B cell (primary cell): ENCODE data around the gene ZC3HAV1. TPM values are rescaled to one million over a fixed set of nuclear protein-coding genes. Genes with fewer than 3 reads are reported as not detected.

Experiments
- ATAC-seq: fragments of 200-7000 bp; cut with Tn5 transposase; one replicate; pipeline ENCODE4 v1.10.0; 2021; ENCODE audit warnings: low read depth, mild to moderate bottlenecking, moderate number of reproducible peaks, moderate library complexity
- CTCF ChIA-PET: fragments of 350-600 bp; sonication (Branson Sonifier 250); formaldehyde crosslinking; loops from one replicate; lab custom pipeline; 2021; ENCODE audit warnings: antibody characterized with exemption, inconsistent platforms; lab: Charles Lee
- POLR2A ChIA-PET: fragments of 350-600 bp; sonication (Branson Sonifier 250); formaldehyde crosslinking; loops from one replicate; lab custom pipeline; 2021; ENCODE audit warnings: antibody characterized with exemption; lab: Charles Lee
- DNase-seq: peaks from one replicate; pipeline ENCODE4 v3.0.0; 2013
- H2AFZ ChIP-seq: 2 replicates; pipeline ENCODE4 v1.6.1; 2012; ENCODE audit warnings: mild to moderate bottlenecking, low read depth, low read length; ENCODE audit not compliant: insufficient read depth, poor library complexity, severe bottlenecking
- H3K27ac ChIP-seq, 2 donors: 1 replicate in 1 of 2; 2 replicates in 1 of 2; pipeline ENCODE4 v1.5.1; 2012 to 2013; ENCODE audit warnings: low read length in 2 of 2, mild to moderate bottlenecking in 2 of 2, moderate library complexity in 1 of 2
- H3K27me3 ChIP-seq, 4 experiments: fragments of 200-600 bp in 1 of 4; sonication (generic) in 1 of 4; replicated peaks in 1 of 4; 1 replicate in 2 of 4; 2 replicates in 2 of 4; pipeline versions ENCODE4 v1.6.1 to v1.7.0; 2013 to 2016; ENCODE audit warnings: low read length in 3 of 4, mild to moderate bottlenecking in 2 of 4, mixed read lengths in 1 of 4, moderate library complexity in 1 of 4; ENCODE audit not compliant: insufficient read depth in 4 of 4, control insufficient read depth in 3 of 4; ENCODE audit errors: control extremely low read depth in 1 of 4
- H3K36me3 ChIP-seq, 2 experiments: replicated peaks in 1 of 2; 1 replicate in 1 of 2; 2 replicates in 1 of 2; pipeline versions ENCODE4 v1.6.1 to v1.7.1; 2013; ENCODE audit warnings: low read length in 1 of 2; ENCODE audit not compliant: insufficient read depth in 2 of 2, control insufficient read depth in 1 of 2; ENCODE audit errors: control extremely low read depth in 1 of 2, extremely low read depth in 1 of 2
- H3K4me1 ChIP-seq, 2 donors: fragments of 200-600 bp in 1 of 2; sonication (generic) in 1 of 2; 1 replicate in 1 of 2; 2 replicates in 1 of 2; pipeline versions ENCODE4 v1.5.1 to v1.6.1; 2013 to 2017; ENCODE audit warnings: low read length in 2 of 2; ENCODE audit not compliant: control insufficient read depth in 2 of 2, insufficient read depth in 2 of 2
- H3K4me2 ChIP-seq: replicated peaks from 2 replicates; pipeline ENCODE3; 2012; ENCODE audit warnings: mild to moderate bottlenecking, low read depth, low read length; ENCODE audit not compliant: poor library complexity, severe bottlenecking
- H3K4me3 ChIP-seq, 5 experiments: fragments of 200-600 bp in 1 of 5; sonication (generic) in 1 of 5; 1 replicate in 3 of 5; 2 replicates in 2 of 5; pipeline versions ENCODE4 v1.5.1 to v1.7.0; 2011 to 2016; ENCODE audit warnings: low read length in 4 of 5, mild to moderate bottlenecking in 4 of 5, low read depth in 2 of 5, control low read depth in 1 of 5, moderate library complexity in 1 of 5; ENCODE audit not compliant: insufficient read depth in 1 of 5; ENCODE audit errors: control extremely low read depth in 1 of 5, extremely low read depth in 1 of 5
- H3K79me2 ChIP-seq: fragments of 200-600 bp; sonication (generic); one replicate; pipeline ENCODE4 v1.6.0; 2016; ENCODE audit warnings: low read length; ENCODE audit not compliant: control insufficient read depth, insufficient read depth
- H3K9ac ChIP-seq: fragments of 200-600 bp; sonication (generic); 2 replicates; pipeline ENCODE4 v1.6.1; 2017; ENCODE audit warnings: mild to moderate bottlenecking, low read length, moderate library complexity
- H3K9me3 ChIP-seq, 3 donors: one replicate each; pipeline versions ENCODE4 v1.6.1 to v1.7.1; 2013; ENCODE audit warnings: low read length in 2 of 3; ENCODE audit not compliant: control insufficient read depth in 2 of 3, insufficient read depth in 1 of 3; ENCODE audit errors: control extremely low read depth in 1 of 3
- H4K20me1 ChIP-seq: 2 replicates; pipeline ENCODE4 v1.6.0; 2012; ENCODE audit warnings: mild to moderate bottlenecking, low read length; ENCODE audit not compliant: insufficient read depth, control insufficient read depth, poor library complexity, severe bottlenecking
- H3K27ac Mint-ChIP-seq: one replicate; pipeline ENCODE4 v1.8.0; 2021; ENCODE audit warnings: mixed read lengths
- H3K27me3 Mint-ChIP-seq: one replicate; pipeline ENCODE4 v1.8.0; 2021; ENCODE audit warnings: mixed read lengths
- H3K4me1 Mint-ChIP-seq: one replicate; pipeline ENCODE4 v1.8.0; 2021; ENCODE audit warnings: mixed read lengths
- H3K4me3 Mint-ChIP-seq: one replicate; pipeline ENCODE4 v1.8.0; 2021; ENCODE audit warnings: mixed read lengths
- H3K9me3 Mint-ChIP-seq: one replicate; pipeline ENCODE4 v1.8.0; 2022; ENCODE audit warnings: mixed read lengths; ENCODE audit not compliant: insufficient read depth
- CTCF ChIP-seq: fragments of 200-600 bp; IDR thresholded peaks from one replicate; pipeline ENCODE4 v1.8.0; 2022; ENCODE audit warnings: antibody characterized with exemption, mild to moderate bottlenecking
- EZH2 ChIP-seq: IDR thresholded peaks from 2 replicates; pipeline ENCODE4 v1.6.1; 2012; ENCODE audit warnings: borderline replicate concordance, low read depth, mild to moderate bottlenecking, moderate library complexity, low read length; ENCODE audit not compliant: insufficient read depth, poor library complexity, severe bottlenecking
- WGBS: methylation state at CpG from one replicate; pipeline ENCODE4 v1.1.5; 2013; ENCODE audit warnings: missing lambda C conversion rate; ENCODE audit not compliant: insufficient coverage; 5-methylcytosine and 5-hydroxymethylcytosine counted together
- intact Hi-C: fragments of 100-400 bp; cut with micrococcal nuclease; formaldehyde crosslinking; loops from one replicate; pipeline ENCODE4 v1.10.0; 2022
- polyA plus RNA-seq: library from polyadenylated mRNA; depleted of rRNA; stranded (reverse); fragments of >200 nt; gene quantifications from 2 replicates; pipeline ENCODE4 v1.2.3, GENCODE V29; 2012
- total RNA-seq, 2 donors: library from RNA; stranded (reverse); fragments of 120-200 nt in 1 of 2; gene quantifications; 1 replicate in 1 of 2; 2 replicates in 1 of 2; pipeline versions ENCODE4 v1.2.3 to v1.2.4, GENCODE V29; 2013 to 2022

ZC3HAV1 gene
- total and polyA plus RNA-seq, 2 donors (not counting 1 experiment from before 2014, with no cell fraction given) = 45.9 to 101 TPM

- Histone ChIP-seq H4K20me1 (peaks cover 68% of the 10 kb centered on the region), H3K79me2 (peaks cover 67% of the 10 kb centered on the region), H3K9me3 (no peaks in the 10 kb centered on the region), H3K4me1 (no peaks in the 10 kb centered on the region), H3K36me3 (peaks cover 17 to 93% of the 10 kb centered on the region in 2 experiments), H3K9ac (no peak overlapping the region), H2AFZ (no peak overlapping the region), H3K27me3 (no peaks in the 10 kb centered on the region), H3K4me3 (no peak overlapping the region), H3K4me2 (no peak overlapping the region), H3K27ac (no peak overlapping the region)
- H3K27me3 Mint-ChIP-seq = no peaks in the 10 kb centered on the region
- peaks cover 1% of the 10 kb centered on the region for H3K4me1 Mint-ChIP-seq
- H3K9me3 Mint-ChIP-seq = no peaks in the 10 kb centered on the region
- no peak for ATAC-seq
- DNase-seq = no peak
- H3K27ac Mint-ChIP-seq = peak overlapping the region; percentile 26
- intact Hi-C loops = no loop called here
- ChIA-PET CTCF (interaction anchor here (1.8 to 3.6 kb wide), 2 partner anchors 10 to 48 kb away, joined by 6 to 24 read pairs; no protein-coding TSS in a partner anchor), POLR2A (no interaction called here)
- TF ChIP-seq EZH2 (no peak), CTCF (no peak)
- 94% methylated on average over 7 of the region's 11 CpGs for WGBS
- H3K4me3 Mint-ChIP-seq = no peak overlapping the region
These were observed 44.2 kb downstream of the ZC3HAV1 start for GRCh38 chr7:139065323-139065722.

- Mint-ChIP-seq H3K4me1 (peaks cover 4% of the 10 kb centered on the region), H3K27me3 (no peaks in the 10 kb centered on the region), H3K9me3 (no peaks in the 10 kb centered on the region), H3K4me3 (no peak overlapping the region), H3K27ac (no peak overlapping the region)
- intact Hi-C loops = no loop called here
- Histone ChIP-seq H3K9me3 (no peaks in the 10 kb centered on the region), H3K9ac (no peak overlapping the region), H3K79me2 (peaks cover 44% of the 10 kb centered on the region), H2AFZ (no peak overlapping the region), H3K27me3 (no peaks in the 10 kb centered on the region), H3K4me1 (no peaks in the 10 kb centered on the region), H4K20me1 (peaks cover 46% of the 10 kb centered on the region), H3K27ac (no peak overlapping the region), H3K36me3 (peaks cover 12 to 89% of the 10 kb centered on the region in 2 experiments), H3K4me3 (no peak overlapping the region), H3K4me2 (no peak overlapping the region)
- 100% methylated on average over 2 of the region's 5 CpGs for WGBS
- ChIA-PET CTCF (interaction anchor here (1.5 to 2.7 kb wide), 2 partner anchors 14 to 44 kb away, joined by 4 to 18 read pairs; no protein-coding TSS in a partner anchor), POLR2A (no interaction called here)
- no peak for TF ChIP-seq CTCF
- TF ChIP-seq EZH2 = no peak
- DNase-seq (no peak), ATAC-seq (no peak)
These were observed 48.1 kb downstream of the ZC3HAV1 start for GRCh38 chr7:139061416-139061815.
